CD1c-positive myeloid dendritic cell (primary cell): ENCODE data around the gene AOPEP.

ENCODE experiments used
- DNase-seq: peaks from one replicate; pipeline ENCODE4 v3.0.0-alpha.2; 2016; ENCODE audit errors: extremely low spot score

AOPEP gene, protein sequence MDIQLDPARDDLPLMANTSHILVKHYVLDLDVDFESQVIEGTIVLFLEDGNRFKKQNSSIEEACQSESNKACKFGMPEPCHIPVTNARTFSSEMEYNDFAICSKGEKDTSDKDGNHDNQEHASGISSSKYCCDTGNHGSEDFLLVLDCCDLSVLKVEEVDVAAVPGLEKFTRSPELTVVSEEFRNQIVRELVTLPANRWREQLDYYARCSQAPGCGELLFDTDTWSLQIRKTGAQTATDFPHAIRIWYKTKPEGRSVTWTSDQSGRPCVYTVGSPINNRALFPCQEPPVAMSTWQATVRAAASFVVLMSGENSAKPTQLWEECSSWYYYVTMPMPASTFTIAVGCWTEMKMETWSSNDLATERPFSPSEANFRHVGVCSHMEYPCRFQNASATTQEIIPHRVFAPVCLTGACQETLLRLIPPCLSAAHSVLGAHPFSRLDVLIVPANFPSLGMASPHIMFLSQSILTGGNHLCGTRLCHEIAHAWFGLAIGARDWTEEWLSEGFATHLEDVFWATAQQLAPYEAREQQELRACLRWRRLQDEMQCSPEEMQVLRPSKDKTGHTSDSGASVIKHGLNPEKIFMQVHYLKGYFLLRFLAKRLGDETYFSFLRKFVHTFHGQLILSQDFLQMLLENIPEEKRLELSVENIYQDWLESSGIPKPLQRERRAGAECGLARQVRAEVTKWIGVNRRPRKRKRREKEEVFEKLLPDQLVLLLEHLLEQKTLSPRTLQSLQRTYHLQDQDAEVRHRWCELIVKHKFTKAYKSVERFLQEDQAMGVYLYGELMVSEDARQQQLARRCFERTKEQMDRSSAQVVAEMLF

DNA sequence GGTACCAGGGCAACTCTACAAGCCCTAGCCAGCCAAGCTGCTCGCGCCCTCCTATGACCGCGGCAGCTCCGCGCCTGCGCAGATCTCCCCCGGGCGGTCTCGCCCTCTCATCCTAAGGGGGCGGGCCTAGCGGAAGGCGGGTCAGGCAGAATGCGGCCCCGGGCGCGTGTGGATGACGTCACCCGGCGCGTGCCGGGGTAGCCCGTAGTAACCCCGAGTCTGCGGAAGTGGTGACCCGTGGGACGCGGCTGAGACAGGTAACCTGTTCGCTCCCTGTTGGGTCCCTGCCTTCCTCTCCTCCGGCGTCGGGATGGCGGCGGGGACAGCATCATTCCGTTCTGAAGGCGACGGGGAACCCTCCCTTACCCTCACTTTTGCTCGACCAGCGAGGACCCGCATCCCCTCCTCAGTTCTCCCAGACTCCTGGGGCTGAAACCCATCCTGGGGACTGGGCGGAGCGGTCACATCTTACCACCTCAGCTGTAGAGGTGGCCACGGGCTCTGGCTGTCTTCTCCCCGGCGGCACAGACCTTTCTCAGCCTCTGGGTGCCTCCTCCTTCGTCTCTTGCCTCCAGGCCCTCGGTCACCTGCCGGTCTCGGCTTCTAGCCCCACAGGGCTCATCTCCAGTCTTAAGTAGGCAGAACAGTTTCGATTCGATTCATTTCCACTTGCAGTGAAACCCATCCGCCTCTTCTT, at the start of gene AOPEP:
Gene AOPEP, plus strand, starts transcription at position 205 of the 697 bp plus-strand sequence. CDS start 33,085 bp downstream, outside the sequence.
- DNase-seq, result peak; percentile 99

DNA sequence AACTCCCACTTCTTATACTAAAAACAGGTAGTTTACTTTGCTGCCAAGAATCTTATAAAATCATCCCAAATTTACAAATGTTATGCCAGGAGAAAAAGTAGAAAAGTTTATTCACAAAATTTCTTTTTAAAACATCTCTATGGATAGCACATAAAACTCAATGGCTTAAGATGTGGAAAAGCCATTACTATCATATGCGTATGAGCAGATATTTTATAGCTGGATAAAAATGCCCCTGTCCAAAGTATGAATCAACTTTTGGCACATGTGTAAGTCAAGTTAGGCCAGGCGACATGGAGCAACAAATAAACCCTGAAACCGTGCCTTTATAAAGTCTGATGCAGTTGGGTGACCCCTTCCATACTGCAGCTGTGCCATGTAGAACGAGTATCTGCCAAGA, 48.6 kb upstream of the AOPEP start:
- no peak for DNase-seq

DNA sequence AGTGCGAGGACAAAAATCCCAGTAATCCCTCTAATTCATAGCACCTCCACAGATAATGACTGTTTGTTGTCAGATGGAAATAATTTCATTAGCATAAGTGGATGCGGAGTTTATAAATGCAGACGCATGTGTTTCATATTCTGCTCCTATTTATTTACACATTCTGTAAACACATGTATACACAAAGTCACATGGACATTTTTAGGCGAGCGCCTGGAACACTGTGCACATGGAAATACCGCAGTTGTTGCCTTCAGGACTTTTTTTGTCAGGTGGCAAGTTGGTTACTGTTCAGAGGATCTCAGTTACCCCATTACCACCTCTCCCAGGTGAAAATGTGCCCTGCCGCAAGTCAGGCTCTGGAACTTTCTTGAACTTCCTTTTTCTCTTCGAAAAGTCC, 46.9 kb upstream of the AOPEP start:
- DNase-seq, result no peak

DNA sequence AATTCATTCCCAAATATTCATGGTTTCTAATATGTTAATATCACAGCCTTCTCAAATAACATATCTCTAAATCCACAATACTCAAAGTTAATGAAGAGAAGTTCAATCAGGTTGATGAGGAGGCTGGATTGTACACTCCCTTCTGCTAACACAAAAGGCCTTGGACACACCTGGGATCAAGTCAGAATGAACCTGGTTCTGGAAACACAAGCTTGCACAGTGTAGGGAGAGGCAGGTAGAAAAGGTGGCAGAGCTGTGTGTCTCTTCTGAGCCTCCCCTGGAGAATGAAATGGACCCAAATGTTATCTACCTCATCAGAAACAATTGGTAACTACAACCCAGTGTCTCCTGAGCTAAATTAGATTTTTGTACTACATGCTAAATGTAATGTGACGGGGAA, 46.5 kb upstream of the AOPEP start:
- DNase-seq, result no peak

DNA sequence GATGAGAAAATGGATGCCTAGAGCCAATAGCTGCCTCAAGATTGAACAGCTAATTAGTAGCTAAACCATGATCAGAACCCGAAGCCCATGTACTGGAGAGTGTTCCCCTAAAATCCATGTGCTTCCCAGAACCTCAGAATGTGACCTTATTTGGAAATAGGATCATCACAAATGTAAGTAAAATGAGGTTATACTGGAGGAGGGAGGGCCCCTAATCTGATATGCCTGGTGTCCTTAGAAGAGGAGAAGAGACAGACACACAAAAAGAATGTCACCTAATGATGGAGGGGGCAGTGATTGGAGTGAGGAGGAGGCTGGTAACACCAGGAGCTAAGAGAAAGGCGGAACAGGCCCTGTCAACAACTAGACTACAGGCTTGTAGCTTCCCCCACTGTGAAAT, 45.9 kb upstream of the AOPEP start:
- no peak for DNase-seq

DNA sequence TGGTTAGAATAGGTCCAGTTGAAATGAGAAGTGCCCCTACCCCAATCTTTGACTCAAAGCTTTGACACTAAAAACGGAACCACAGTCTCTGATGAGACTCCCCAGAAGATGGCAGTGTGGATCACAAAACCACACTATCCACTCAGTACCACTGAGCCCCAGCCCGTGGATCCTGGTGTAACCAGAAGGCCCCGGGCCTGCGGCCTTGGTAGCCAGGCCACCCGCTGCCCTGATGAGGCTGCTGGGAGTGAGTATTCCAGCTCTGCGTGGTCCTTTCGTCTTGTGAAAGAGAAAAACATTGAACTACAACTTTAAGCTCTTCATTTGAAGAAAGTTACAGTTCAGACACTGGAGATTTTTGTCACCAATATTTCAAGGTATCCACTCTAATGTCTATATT, 45.0 kb upstream of the AOPEP start:
- DNase-seq, result peak; percentile 68

DNA sequence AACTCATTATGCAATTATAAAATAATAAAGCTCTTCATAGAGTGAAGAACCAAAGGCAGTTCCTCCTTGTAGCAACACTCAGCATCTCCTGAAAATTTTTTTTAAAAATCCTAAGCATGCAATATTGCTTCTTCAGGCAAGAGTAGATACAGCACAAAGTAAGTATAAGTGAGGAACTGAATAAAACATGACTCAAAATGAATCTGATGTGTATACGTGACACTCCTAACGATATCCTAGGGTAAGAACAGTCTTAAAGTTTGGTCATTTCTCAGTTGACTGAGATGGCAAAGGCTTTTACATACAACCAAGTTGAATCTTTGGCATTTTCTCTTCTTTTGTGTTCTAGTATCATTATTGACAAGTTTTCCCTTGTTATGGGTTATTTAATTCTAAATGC, 41.1 kb upstream of the AOPEP start:
- DNase-seq, result peak; percentile 2

DNA sequence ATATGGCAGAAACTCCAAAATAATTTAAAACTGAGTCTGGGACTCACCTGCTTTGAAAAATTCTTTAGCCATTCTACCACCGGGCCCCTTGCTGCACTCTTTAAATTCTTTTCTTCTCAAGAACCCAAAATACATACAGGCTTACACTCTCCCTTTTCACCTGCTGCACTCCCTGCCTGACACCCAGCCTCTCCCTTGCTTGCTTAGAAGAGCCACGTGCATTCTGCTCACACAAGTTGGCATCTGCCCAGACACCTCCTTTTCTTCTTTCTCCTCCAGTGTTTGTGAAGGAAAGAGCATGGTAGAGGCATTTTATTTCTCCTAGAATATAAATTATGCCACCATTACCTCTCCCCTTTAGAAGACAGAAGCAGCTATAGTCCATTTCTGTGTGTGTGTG, 39.0 kb upstream of the AOPEP start:
- DNase-seq, result no peak

DNA sequence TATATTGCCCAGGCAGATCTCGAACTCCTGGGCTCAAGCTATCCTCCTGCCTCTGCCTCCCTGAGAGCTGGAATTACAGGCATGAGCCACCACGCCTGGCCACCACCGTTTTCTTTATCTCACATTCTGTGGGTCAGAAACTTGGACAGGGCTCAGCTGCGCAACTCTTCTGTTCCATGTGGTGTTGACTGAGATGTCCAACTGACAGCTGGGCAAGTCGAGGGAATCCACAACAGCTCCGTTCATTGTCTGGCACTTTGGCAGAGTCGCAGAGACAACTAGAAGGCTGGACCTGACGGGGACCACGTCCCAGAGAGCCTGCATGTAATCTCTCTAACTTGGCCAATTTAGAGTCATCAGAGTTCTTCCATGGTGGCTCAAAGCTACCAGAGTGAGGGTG, 36.2 kb upstream of the AOPEP start:
- no peak for DNase-seq

DNA sequence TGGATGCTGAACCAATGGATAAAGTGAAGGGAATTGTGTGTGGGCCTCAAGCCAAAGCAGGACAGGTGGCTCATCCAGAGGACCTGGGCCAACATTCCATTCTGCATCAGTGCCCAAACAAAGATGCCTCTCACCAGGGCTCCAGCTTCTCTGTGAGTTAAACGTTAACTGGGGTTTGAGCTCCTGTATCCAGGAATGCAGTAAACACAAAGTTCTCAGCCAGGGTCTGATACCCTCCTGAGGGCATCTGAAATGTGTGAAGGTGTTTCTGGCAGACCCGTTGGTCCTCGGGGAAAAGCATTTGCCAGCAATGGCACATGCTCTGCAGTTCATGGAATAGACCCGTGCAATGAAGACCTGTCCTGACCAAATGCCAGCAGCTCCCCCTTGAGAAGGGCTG, 33.9 kb upstream of the AOPEP start:
- no peak for DNase-seq

DNA sequence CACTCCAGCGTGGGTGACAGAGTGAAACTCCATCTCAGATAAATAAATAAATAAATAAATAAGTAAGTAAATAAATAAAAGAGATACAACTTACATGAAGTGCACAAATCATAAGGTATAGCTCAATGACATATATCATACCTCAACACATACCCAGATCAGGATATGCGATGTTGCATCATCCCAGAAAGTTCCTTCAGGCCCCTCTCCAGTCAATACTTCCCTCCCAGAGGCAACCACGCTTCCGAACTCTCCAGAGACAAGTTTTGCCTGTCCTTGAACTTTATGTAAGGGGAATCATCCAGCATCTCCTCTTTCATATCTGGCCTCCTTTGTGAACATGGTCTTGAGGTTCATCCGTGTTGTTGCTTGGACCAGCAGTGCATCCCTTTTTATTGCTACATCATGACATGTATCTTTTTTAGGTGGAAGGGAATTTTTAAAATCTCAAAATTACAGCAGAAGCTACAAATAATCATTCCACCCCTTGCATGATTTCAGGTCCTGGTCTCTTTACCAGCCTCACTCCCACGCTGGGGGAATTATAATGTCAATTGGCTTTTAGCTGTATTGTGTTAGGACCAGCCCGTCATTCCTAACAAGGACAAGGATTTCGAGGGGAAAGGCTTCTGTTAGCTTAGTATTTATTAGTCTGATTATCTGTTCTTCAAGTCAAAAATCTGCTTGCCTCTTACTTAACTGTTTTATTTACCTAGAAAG, 32.9 kb upstream of the AOPEP start:
- no peak for DNase-seq

DNA sequence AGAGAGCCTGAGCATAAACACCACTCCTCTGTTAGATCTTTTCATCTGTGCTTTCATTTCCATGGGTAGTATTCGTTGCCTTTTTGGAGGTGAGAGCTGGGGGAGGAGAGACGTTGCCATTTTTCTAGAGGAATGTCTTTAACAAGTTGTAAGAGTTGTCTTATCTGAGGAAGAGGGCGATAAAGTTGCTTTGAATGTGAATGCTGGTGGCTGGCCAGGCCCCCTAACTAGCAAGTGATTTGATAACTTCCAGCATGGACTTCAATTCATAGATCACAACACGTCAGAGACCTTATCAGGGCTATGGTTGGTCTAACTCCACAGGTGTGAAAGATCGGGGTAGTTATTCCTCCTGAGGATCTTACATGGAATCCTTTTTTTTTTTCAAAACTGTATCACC, 30.0 kb upstream of the AOPEP start:
- DNase-seq, result no peak

DNA sequence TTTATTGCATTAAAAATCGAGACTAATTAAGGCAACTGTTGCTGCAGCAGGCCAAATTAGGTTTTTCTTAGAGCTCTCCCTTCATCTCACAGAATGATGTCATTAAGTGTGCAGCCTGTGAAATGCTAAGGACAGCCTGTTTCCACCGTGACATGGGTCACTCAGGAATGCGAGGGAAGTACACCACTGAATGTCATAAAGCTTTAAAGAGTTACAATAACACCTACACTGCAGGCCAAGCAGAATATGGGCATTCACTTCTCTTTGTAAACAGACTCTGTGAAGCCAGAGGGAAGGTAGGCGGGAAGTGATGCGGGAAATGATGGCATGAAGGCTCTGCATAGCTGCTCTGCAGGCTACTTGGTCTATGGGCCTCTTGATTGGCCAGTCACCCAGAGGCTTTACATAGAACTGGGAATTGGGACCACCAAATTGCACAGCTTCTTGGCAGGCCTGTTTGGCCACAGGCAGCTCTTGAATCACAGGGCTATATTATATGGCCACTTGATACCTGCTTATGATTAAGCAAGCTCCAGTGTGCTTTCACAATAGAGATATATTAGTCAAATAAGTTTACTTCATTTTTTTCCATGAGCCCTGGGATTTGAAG, 28.4 kb upstream of the AOPEP start:
- DNase-seq, result no peak

DNA sequence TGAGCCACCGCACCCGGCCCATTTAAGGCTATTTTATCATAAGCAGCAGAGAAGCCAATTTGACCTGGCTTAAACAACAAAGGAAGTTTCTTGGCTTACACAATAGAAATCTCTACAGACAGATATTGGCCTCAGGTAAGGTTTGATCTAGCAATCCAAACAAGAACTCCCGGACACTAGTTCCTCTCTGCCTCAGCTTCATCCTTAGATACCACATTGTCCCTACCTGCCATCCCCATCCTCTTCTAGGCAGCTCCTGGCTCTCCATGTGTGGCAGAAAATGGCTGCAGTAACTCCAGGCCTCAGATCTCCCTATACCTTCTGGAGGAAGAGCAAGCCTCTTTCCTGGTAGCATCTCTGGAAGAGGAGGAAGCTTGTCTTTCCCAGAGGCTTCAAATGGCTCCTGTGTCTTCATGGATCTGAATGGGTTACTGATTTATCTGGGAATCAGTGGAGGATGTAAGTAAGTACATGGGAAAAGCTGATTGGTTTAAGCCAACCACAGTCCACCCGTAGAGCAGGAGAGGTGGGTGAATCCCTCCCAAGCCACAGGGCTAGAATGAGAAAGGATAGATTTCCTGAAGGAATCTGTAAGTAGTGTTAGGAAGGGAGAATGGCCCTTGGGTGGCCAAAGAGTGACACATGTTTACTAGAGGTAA, 26.7 kb upstream of the AOPEP start:
- no peak for DNase-seq

DNA sequence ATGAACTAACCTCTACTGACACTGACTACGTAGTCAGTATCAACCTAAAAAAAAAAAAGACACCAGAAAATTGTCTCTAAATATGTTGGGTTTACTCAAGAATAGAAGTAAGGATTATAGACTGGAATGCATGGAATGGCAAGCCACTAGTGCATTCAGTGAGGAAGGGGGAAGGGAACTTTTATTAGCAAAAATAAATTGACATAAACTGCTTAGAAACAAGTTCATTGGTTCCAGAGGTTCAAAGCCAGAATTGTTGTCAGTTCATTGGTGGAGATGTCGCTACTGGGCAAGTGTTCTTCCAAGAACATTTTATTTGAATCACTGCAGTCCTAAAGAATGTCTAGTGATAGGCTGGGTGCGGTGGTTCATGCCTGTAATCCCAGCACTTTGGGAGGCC, 26.1 kb upstream of the AOPEP start:
- no peak for DNase-seq

DNA sequence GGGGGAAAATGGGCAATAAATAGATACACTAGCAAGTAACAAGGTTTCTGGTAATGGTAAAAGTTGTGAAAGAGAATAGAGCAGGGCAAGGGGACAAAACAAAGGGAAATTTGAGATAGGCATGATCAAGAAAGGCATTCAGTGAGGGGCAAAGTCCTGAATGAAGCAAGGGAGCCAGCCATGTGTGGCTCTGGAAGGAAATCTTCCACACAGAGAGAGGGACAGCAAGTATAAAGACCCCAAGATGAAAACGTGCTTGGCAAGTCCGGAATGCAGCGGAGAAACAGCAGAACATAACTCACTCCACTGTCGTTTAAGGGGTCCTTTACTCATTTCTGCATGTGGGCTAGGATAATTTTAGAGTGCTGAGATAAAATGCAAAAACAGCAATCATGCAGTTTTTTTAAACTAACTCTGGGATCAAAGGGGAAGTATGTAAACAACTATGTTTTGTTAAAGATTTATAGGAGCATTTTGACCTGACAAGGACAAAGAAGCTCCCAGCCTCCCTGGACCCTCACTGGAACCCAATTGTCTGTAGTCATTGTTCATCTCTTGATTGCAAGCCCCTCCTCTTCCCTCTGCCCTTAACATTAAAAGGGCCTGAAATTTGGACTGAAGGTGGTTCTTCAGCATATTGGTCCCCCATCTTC, 22.9 kb upstream of the AOPEP start:
- DNase-seq, result no peak

DNA sequence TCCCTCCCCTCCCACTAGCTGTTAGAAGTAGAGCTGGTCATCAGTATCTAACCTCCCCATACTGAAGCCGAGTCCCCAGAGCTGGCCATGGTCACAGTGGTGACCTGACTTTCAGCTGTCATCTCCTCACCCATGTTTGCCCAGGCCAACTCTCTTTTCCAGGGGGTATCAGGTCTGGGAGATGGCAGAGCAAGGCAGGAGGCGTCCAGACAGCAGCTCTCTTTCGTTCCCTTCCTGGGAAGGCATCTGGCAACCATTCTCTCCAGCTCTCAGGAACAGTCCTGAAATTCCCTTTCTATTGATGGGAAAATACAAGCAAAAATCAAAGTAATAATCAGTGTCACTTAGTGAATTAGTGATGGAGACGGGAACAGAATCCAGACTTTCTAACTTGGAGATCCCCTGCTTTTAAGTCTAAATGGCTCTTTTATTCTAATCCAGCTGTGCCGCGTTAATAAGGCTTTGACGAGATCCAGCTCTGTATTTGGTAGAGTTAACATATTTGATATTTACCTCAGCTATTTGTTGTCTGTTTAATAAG, 21.3 kb upstream of the AOPEP start:
- DNase-seq, result no peak

DNA sequence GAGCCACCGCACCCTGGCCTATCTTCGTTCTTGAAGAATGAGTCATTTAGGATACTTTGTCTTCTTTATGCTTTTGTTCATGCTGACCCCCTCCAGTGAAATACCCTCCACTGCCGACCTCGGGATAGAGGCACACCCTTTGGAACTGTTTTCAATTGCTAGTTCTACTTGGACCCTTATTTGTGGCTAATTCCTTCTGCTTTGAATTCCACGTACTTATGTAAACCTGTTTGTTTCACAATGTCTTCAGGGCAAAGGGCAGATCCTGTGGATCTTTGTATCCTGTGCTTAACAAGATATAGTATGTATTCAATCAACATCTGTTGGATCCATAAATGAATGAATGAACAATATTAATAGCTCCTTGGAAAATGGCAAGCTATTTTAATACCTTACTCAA, 19.6 kb upstream of the AOPEP start:
- DNase-seq, result no peak

DNA sequence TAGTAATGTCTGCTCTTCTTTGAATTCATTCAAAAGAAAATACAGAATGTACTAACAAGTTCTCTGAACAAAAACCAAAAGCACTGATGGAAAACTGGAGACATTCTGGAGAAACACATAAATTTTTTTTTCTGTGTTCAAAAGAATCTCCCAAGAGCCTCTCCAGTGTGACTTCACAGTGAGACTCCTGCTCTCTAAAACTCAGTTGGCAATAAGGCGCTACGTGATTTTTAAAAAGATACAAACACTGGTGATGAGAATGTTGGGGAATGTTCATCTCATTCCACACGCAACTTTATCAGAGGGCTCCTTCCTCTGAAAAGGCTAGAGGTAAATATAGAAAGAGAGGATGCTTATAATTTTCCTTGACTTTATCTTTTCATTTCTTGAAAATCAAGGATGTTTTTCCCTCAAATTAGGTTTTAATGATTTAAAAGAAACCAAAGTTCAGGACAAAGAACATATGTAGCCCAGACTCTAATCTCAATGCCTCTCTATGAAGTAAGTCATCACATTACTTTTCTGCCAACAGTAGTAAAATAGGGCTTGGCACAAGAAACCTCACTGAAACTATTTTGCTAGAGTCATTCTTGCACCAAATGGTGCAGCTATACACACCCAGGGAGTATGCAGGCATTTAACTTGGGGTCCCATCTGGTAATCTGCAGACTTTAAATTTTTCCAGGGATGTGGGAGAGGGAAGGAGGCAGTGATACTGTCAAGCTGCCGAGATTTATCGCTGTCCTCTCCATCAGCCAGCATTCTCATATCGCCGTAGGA, 12.9 kb upstream of the AOPEP start:
- no peak for DNase-seq
